Suprapubic skin (tissue), 4 donors: ENCODE results near the gene H19. TPM values are rescaled to one million over a fixed set of nuclear protein-coding genes. Genes with fewer than 3 reads are reported as not detected.

Experiments used
- DNase-seq, 2 donors: peaks; one replicate each; pipeline ENCODE4 v3.0.0-alpha.2; 2019; ENCODE audit warnings: low spot score in 2 of 2
- H3K27ac ChIP-seq: fragments of 200-600 bp; sonication (generic); one replicate; pipeline ENCODE4 v1.5.1; 2019
- H3K27me3 ChIP-seq: fragments of 200-600 bp; sonication (generic); one replicate; pipeline ENCODE4 v1.5.1; 2019
- H3K36me3 ChIP-seq: fragments of 200-600 bp; sonication (generic); one replicate; pipeline ENCODE4 v1.5.1; 2019
- H3K4me1 ChIP-seq: fragments of 200-600 bp; sonication (generic); one replicate; pipeline ENCODE4 v1.5.1; 2019
- H3K4me3 ChIP-seq: fragments of 200-600 bp; sonication (generic); one replicate; pipeline ENCODE4 v1.5.1; 2019; ENCODE audit warnings: mild to moderate bottlenecking
- H3K9me3 ChIP-seq: fragments of 200-600 bp; sonication (generic); one replicate; pipeline ENCODE4 v1.5.1; 2019
- CTCF ChIP-seq, 2 donors: fragments of 200-600 bp in 1 of 2; fragments of 450-650 bp in 1 of 2; sonication (generic) in 1 of 2; IDR thresholded peaks; one replicate each; pipeline ENCODE4 v1.5.1; 2016 to 2019; ENCODE audit warnings: antibody characterized with exemption in 2 of 2, mild to moderate bottlenecking in 1 of 2, moderate library complexity in 1 of 2
- EP300 ChIP-seq: sonication (generic); formaldehyde crosslinking; IDR thresholded peaks from one replicate; pipeline ENCODE4 v1.6.1; 2017; ENCODE audit warnings: antibody characterized with exemption
- POLR2A ChIP-seq, 2 donors: fragments of 450-650 bp; IDR thresholded peaks; one replicate each; pipeline ENCODE4 v1.6.1; 2017; ENCODE audit warnings: antibody characterized with exemption in 2 of 2, mild to moderate bottlenecking in 2 of 2, moderate library complexity in 2 of 2
- POLR2AphosphoS5 ChIP-seq, 3 donors: sonication (generic); formaldehyde crosslinking; IDR thresholded peaks; one replicate each; pipeline ENCODE4 v1.6.1; 2017; ENCODE audit warnings: antibody characterized with exemption in 3 of 3
- WGBS: methylation state at CpG from one replicate; pipeline ENCODE4 v1.1.5; 2018; 5-methylcytosine and 5-hydroxymethylcytosine counted together
- total RNA-seq, 4 donors: library from RNA; depleted of rRNA; stranded (reverse); fragments of >200 nt; gene quantifications; one replicate each; pipeline ENCODE4 v1.1.0, GENCODE V29; 2016

H19 gene
- total RNA-seq, 4 donors from 2014 or later, result 20.0 to 62.2 (median 40.4) TPM

GRCh38 chr11:2004466-2004865 lies 6.8 kb upstream of the H19 start:
- TF ChIP-seq CTCF (IDR thresholded peaks at IDR 0.05), result no peak
- TF ChIP-seq POLR2A (IDR thresholded peaks at IDR 0.05), result no peak
- no peak for TF ChIP-seq POLR2AphosphoS5 (IDR thresholded peaks at IDR 0.05)
- no peak for TF ChIP-seq EP300
- no peak for DNase-seq
- no CpG with 5 or more reads among the region's 13 CpGs for WGBS

GRCh38 chr11:2002807-2003206 lies 5.2 kb upstream of the H19 start:
- no peak for DNase-seq
- no peaks in the 10 kb centered on the region for H3K36me3 ChIP-seq
- H3K27me3 ChIP-seq, result no peaks in the 10 kb centered on the region
- TF ChIP-seq EP300 (no peak), CTCF (IDR thresholded peaks at IDR 0.05) (no peak), POLR2AphosphoS5 (IDR thresholded peaks at IDR 0.05) (no peak), POLR2A (IDR thresholded peaks at IDR 0.05) (no peak)
- no CpG with 5 or more reads among the region's 19 CpGs for WGBS
- H3K9me3 ChIP-seq, result no peaks in the 10 kb centered on the region
- H3K4me3 ChIP-seq, result no peak overlapping the region
- H3K27ac ChIP-seq, result no peak overlapping the region
- H3K4me1 ChIP-seq, result no peaks in the 10 kb centered on the region

More at GRCh38 chr11:2004466-2004865, 6.8 kb upstream of the H19 start:
- Histone ChIP-seq H3K27me3 (no peaks in the 10 kb centered on the region), H3K36me3 (no peaks in the 10 kb centered on the region), H3K27ac (no peak overlapping the region), H3K4me1 (no peaks in the 10 kb centered on the region), H3K4me3 (no peak overlapping the region), H3K9me3 (no peaks in the 10 kb centered on the region)

GRCh38 chr11:2002042-2002776 lies 4.6 kb upstream of the H19 start:
- no peak for DNase-seq

GRCh38 chr11:1998861-1999260 lies 1.2 kb upstream of the H19 start:
- Histone ChIP-seq H3K36me3 (no peaks in the 10 kb centered on the region), H3K27ac (no peak overlapping the region), H3K9me3 (no peaks in the 10 kb centered on the region), H3K4me3 (no peak overlapping the region), H3K4me1 (no peaks in the 10 kb centered on the region), H3K27me3 (no peaks in the 10 kb centered on the region)
- DNase-seq, result no peak
- TF ChIP-seq POLR2AphosphoS5 (IDR thresholded peaks at IDR 0.05) (no peak), EP300 (no peak), POLR2A (IDR thresholded peaks at IDR 0.05) (no peak), CTCF (IDR thresholded peaks at IDR 0.05) (no peak)
- no CpG with 5 or more reads among the region's 15 CpGs for WGBS

More at GRCh38 chr11:2002042-2002776, 4.6 kb upstream of the H19 start:
- Histone ChIP-seq H3K36me3 (no peaks in the 10 kb centered on the region), H3K27me3 (no peaks in the 10 kb centered on the region), H3K27ac (no peak overlapping the region), H3K9me3 (no peaks in the 10 kb centered on the region), H3K4me3 (no peak overlapping the region), H3K4me1 (no peaks in the 10 kb centered on the region)
- no peak for TF ChIP-seq EP300
- TF ChIP-seq POLR2A (IDR thresholded peaks at IDR 0.05), result no peak
- no peak for TF ChIP-seq CTCF (IDR thresholded peaks at IDR 0.05)
- TF ChIP-seq POLR2AphosphoS5 (IDR thresholded peaks at IDR 0.05), result no peak
- no CpG with 5 or more reads among the region's 42 CpGs for WGBS

- Histone ChIP-seq H3K4me3 (no peak overlapping the region), H3K9me3 (no peaks in the 10 kb centered on the region), H3K4me1 (no peaks in the 10 kb centered on the region), H3K27ac (no peak overlapping the region), H3K27me3 (no peaks in the 10 kb centered on the region), H3K36me3 (no peaks in the 10 kb centered on the region)
- no CpG with 5 or more reads among the region's 28 CpGs for WGBS
- TF ChIP-seq CTCF (IDR thresholded peaks at IDR 0.05), result no peak
- TF ChIP-seq POLR2A (IDR thresholded peaks at IDR 0.05), result no peak
- TF ChIP-seq EP300, result no peak
- no peak for TF ChIP-seq POLR2AphosphoS5 (IDR thresholded peaks at IDR 0.05)
- no peak for DNase-seq
Measured at GRCh38 chr11:1998290-1998689, 648 bp upstream of the H19 start.
